H9 (cell line): ENCODE measurements around the gene PRMT7. TPM values are rescaled to one million over a fixed set of nuclear protein-coding genes. Genes with fewer than 3 reads are reported as not detected.

Experiments used
- DNase-seq: peaks from one replicate; pipeline ENCODE4 v3.0.0-alpha.2; 2017
- H2AFZ ChIP-seq: one replicate; pipeline ENCODE4 v1.6.1; 2013; ENCODE audit warnings: mild to moderate bottlenecking, low read length, control low read depth, moderate library complexity
- H2AK5ac ChIP-seq: 2 replicates; pipeline ENCODE4 v1.6.1; 2013; ENCODE audit warnings: low read length, control low read depth, mixed read lengths; ENCODE audit not compliant: insufficient read length
- H2BK120ac ChIP-seq: one replicate; pipeline ENCODE4 v1.6.1; 2013; ENCODE audit warnings: low read depth, mild to moderate bottlenecking, low read length, control low read depth, inconsistent platforms; ENCODE audit not compliant: poor library complexity, severe bottlenecking
- H2BK12ac ChIP-seq: 2 replicates; pipeline ENCODE4 v1.6.1; 2013; ENCODE audit warnings: low read length, control low read depth, mixed read lengths, low read depth; ENCODE audit not compliant: insufficient read length
- H2BK15ac ChIP-seq: 2 replicates; pipeline ENCODE4 v1.6.1; 2013; ENCODE audit warnings: low read depth, low read length, control low read depth
- H2BK20ac ChIP-seq: one replicate; pipeline ENCODE4 v1.6.1; 2013; ENCODE audit warnings: low read depth, mild to moderate bottlenecking, low read length, control low read depth, inconsistent platforms; ENCODE audit not compliant: poor library complexity, severe bottlenecking
- H2BK5ac ChIP-seq: 2 replicates; pipeline ENCODE4 v1.6.1; 2013; ENCODE audit warnings: low read length, control low read depth, mixed read lengths; ENCODE audit not compliant: insufficient read length
- H3K14ac ChIP-seq: 2 replicates; pipeline ENCODE4 v1.6.1; 2013; ENCODE audit warnings: low read length, control low read depth; ENCODE audit not compliant: insufficient read depth
- H3K18ac ChIP-seq: 2 replicates; pipeline ENCODE4 v1.6.1; 2013; ENCODE audit warnings: low read depth, mild to moderate bottlenecking, mixed read lengths, low read length, control low read depth; ENCODE audit not compliant: insufficient read length
- H3K23ac ChIP-seq: 2 replicates; pipeline ENCODE4 v1.6.1; 2013; ENCODE audit warnings: low read length, control low read depth, mixed read lengths, low read depth; ENCODE audit not compliant: insufficient read length
- H3K23me2 ChIP-seq: 2 replicates; pipeline ENCODE4 v1.6.1; 2013; ENCODE audit warnings: low read depth, mild to moderate bottlenecking, mixed read lengths, low read length, control low read depth; ENCODE audit not compliant: insufficient read length, poor library complexity, severe bottlenecking
- H3K27ac ChIP-seq: 2 replicates; pipeline ENCODE4 v1.5.1; 2013; ENCODE audit warnings: low read length, control low read depth, mixed read lengths, low read depth; ENCODE audit not compliant: insufficient read length
- H3K27me3 ChIP-seq: 2 replicates; pipeline ENCODE4 v1.6.1; 2013; ENCODE audit warnings: low read length, control low read depth, inconsistent platforms; ENCODE audit not compliant: insufficient read depth
- H3K4ac ChIP-seq: 2 replicates; pipeline ENCODE4 v1.6.1; 2013; ENCODE audit warnings: low read depth, mild to moderate bottlenecking, control low read depth, inconsistent platforms, low read length, moderate library complexity
- H3K4me1 ChIP-seq: 2 replicates; pipeline ENCODE4 v1.6.1; 2013; ENCODE audit warnings: low read length, control low read depth, inconsistent platforms; ENCODE audit not compliant: insufficient read depth
- H3K4me2 ChIP-seq: 2 replicates; pipeline ENCODE4 v1.6.1; 2013; ENCODE audit warnings: low read length, control low read depth, mixed read lengths; ENCODE audit not compliant: insufficient read length, insufficient read depth
- H3K56ac ChIP-seq: 2 replicates; pipeline ENCODE4 v1.6.1; 2013; ENCODE audit warnings: low read depth, mild to moderate bottlenecking, mixed read lengths, low read length, control low read depth; ENCODE audit not compliant: insufficient read length
- H3K79me1 ChIP-seq: 2 replicates; pipeline ENCODE4 v1.6.1; 2013; ENCODE audit warnings: low read depth, mild to moderate bottlenecking, moderate library complexity, low read length, control low read depth, inconsistent platforms; ENCODE audit not compliant: insufficient read depth, poor library complexity, severe bottlenecking
- H3K79me2 ChIP-seq: 2 replicates; pipeline ENCODE4 v1.6.1; 2013; ENCODE audit warnings: low read length, control low read depth, inconsistent platforms; ENCODE audit not compliant: insufficient read depth
- H3K9ac ChIP-seq: 2 replicates; pipeline ENCODE4 v1.6.1; 2013; ENCODE audit warnings: low read length, control low read depth, mixed read lengths; ENCODE audit not compliant: insufficient read length; ENCODE audit errors: extremely low read depth
- H3K9me3 ChIP-seq: one replicate; pipeline ENCODE4 v1.6.1; 2013; ENCODE audit warnings: low read depth, low read length, inconsistent platforms; ENCODE audit not compliant: control insufficient read depth
- H3T11ph ChIP-seq: one replicate; pipeline ENCODE4 v1.6.1; 2013; ENCODE audit warnings: mild to moderate bottlenecking, low read length, control low read depth, inconsistent platforms
- H4K20me1 ChIP-seq: one replicate; pipeline ENCODE4 v1.6.1; 2013; ENCODE audit not compliant: control insufficient read depth, insufficient read length, insufficient read depth
- H4K5ac ChIP-seq: 2 replicates; pipeline ENCODE4 v1.6.1; 2013; ENCODE audit warnings: low read depth, mild to moderate bottlenecking, mixed read lengths, low read length, control low read depth; ENCODE audit not compliant: insufficient read length
- H4K8ac ChIP-seq: replicated peaks from 2 replicates; pipeline ENCODE4 v1.6.1; 2013; ENCODE audit warnings: low read length, control low read depth, mixed read lengths, low read depth; ENCODE audit not compliant: insufficient read length
- H4K91ac ChIP-seq: 2 replicates; pipeline ENCODE4 v1.6.1; 2013; ENCODE audit warnings: low read depth, mild to moderate bottlenecking, moderate library complexity, mixed read lengths, low read length, control low read depth; ENCODE audit not compliant: insufficient read length
- H3K27ac Mint-ChIP-seq, 3 experiments: 2 replicates in 2 of 3; 3 replicates in 1 of 3; pipeline ENCODE4 v1.8.0; 2020 to 2021; ENCODE audit warnings: mixed read lengths in 3 of 3, mild to moderate bottlenecking in 1 of 3, moderate library complexity in 1 of 3
- H3K27me3 Mint-ChIP-seq: 2 replicates; pipeline ENCODE4 v1.8.0; 2021; ENCODE audit warnings: low read depth, mild to moderate bottlenecking, moderate library complexity, mixed read lengths
- H3K36me3 Mint-ChIP-seq, 3 experiments: 2 replicates in 2 of 3; 3 replicates in 1 of 3; pipeline ENCODE4 v1.8.0; 2020 to 2021; ENCODE audit warnings: low read depth in 3 of 3, mixed read lengths in 3 of 3; ENCODE audit not compliant: insufficient read depth in 1 of 3
- H3K4me1 Mint-ChIP-seq, 2 experiments: 2 replicates each; pipeline ENCODE4 v1.8.0; 2020; ENCODE audit warnings: mixed read lengths in 2 of 2
- H3K4me3 Mint-ChIP-seq, 2 experiments: 2 replicates in 1 of 2; 3 replicates in 1 of 2; pipeline ENCODE4 v1.8.0; 2020 to 2021; ENCODE audit warnings: mild to moderate bottlenecking in 2 of 2, mixed read lengths in 2 of 2, moderate library complexity in 1 of 2
- H3K9me3 Mint-ChIP-seq, 2 experiments: 2 replicates in 1 of 2; 3 replicates in 1 of 2; pipeline ENCODE4 v1.8.0; 2020; ENCODE audit warnings: mild to moderate bottlenecking in 2 of 2, mixed read lengths in 2 of 2, moderate library complexity in 1 of 2
- CTCF ChIP-seq: fragments of 200-600 bp; sonication (generic); conservative IDR thresholded peaks from 3 replicates; pipeline ENCODE4 v1.8.0; 2021; ENCODE audit warnings: antibody characterized with exemption, mild to moderate bottlenecking
- WGBS: extraction: QIAGEN DNeasy Blood & Tissue Kit; methylation state at CpG from one replicate; pipeline ENCODE4 v1.1.7; 2013; ENCODE audit warnings: missing lambda C conversion rate, low lambda C conversion rate, mixed read lengths; ENCODE audit not compliant: insufficient read length; ENCODE audit errors: extremely low coverage; 5-methylcytosine and 5-hydroxymethylcytosine counted together
- total RNA-seq: library from RNA; stranded (reverse); gene quantifications from 2 replicates; pipeline ENCODE4 v1.2.1, GENCODE V29; 2021

PRMT7 gene
- total RNA-seq, 1 experiment from 2014 or later, result 56.6 TPM

GRCh38 chr16:68406458-68407152 lies 95.8 kb downstream of the PRMT7 start:
- no peak overlapping the region for H3K18ac ChIP-seq
- H3K27me3 Mint-ChIP-seq, result peaks cover 8% of the 10 kb centered on the region
- no peak for DNase-seq
- no peaks in the 10 kb centered on the region for H3K4me1 ChIP-seq
- no peak overlapping the region for H4K8ac ChIP-seq
- H2BK20ac ChIP-seq, result no peak overlapping the region
- H3K23ac ChIP-seq, result no peak overlapping the region
- H3K27ac Mint-ChIP-seq, result no peak overlapping the region
- no peak overlapping the region for H4K91ac ChIP-seq
- no peak overlapping the region for H2BK5ac ChIP-seq
- H3K4ac ChIP-seq, result no peak overlapping the region
- no peak overlapping the region for H2AK5ac ChIP-seq
- no peaks in the 10 kb centered on the region for H4K20me1 ChIP-seq
- no peak for TF ChIP-seq CTCF
- no peaks in the 10 kb centered on the region for H3K79me1 ChIP-seq
- H3K4me3 Mint-ChIP-seq, result no peak overlapping the region
- H3K9me3 Mint-ChIP-seq, result no peaks in the 10 kb centered on the region
- H2BK15ac ChIP-seq, result no peak overlapping the region
- no peaks in the 10 kb centered on the region for H3K23me2 ChIP-seq
- H3K36me3 Mint-ChIP-seq, result no peaks in the 10 kb centered on the region
- WGBS, result no CpG with 5 or more reads among the region's 17 CpGs
- no peak overlapping the region for H2BK120ac ChIP-seq
- H3K27ac ChIP-seq, result no peak overlapping the region
- H3K4me2 ChIP-seq, result no peak overlapping the region
- no peak overlapping the region for H2AFZ ChIP-seq
- H3K79me2 ChIP-seq, result no peaks in the 10 kb centered on the region
- H2BK12ac ChIP-seq, result no peak overlapping the region
- H3K14ac ChIP-seq, result 0 out of 2 replicates have a peak overlapping the region, but pooled peaks have one; percentile 61
- no peaks in the 10 kb centered on the region for H3K9me3 ChIP-seq
- no peak overlapping the region for H3K56ac ChIP-seq
- no peak overlapping the region for H4K5ac ChIP-seq
- peak overlapping the region; percentile 13 for H3K9ac ChIP-seq
- no peaks in the 10 kb centered on the region for H3K27me3 ChIP-seq
- H3K4me1 Mint-ChIP-seq, result peaks cover 37 to 39% of the 10 kb centered on the region in 2 experiments
- H3T11ph ChIP-seq, result no peak overlapping the region

Other genes starting within 250 kb of the PRMT7 start
- 31.6 and 33.0 TPM in 2 replicates for gene NFATC3, start 225.6 kb upstream of the PRMT7 start, total RNA-seq
- 59.3 and 59.5 TPM in 2 replicates for gene ESRP2, start 74.9 kb upstream of the PRMT7 start, total RNA-seq
- gene PLA2G15, start 65.6 kb upstream of the PRMT7 start, total RNA-seq, result 11.0 TPM in 2 replicates
- gene SLC7A6, start 46.5 kb upstream of the PRMT7 start, total RNA-seq, result 20.1 and 21.1 TPM in 2 replicates
- 21.1 and 24.5 TPM in 2 replicates for gene SLC7A6OS, start 73 bp upstream of the PRMT7 start, total RNA-seq
- gene SMPD3, start 137.5 kb downstream of the PRMT7 start, total RNA-seq, result 0.70 and 0.94 TPM in 2 replicates
- 12.8 and 14.8 TPM in 2 replicates for gene ZFP90, start 228.3 kb downstream of the PRMT7 start, total RNA-seq